KMS-11 (cell line): ENCODE data around the gene HGS.

Experiments
- H2AFZ ChIP-seq: fragments of 200-600 bp; sonication (generic); 2 replicates; pipeline ENCODE4 v1.6.1; 2016; ENCODE audit warnings: antibody characterized with exemption, mixed run types, low read depth
- H3K27ac ChIP-seq: fragments of 200-600 bp; sonication (generic); 2 replicates; pipeline ENCODE4 v1.6.1; 2016; ENCODE audit warnings: mild to moderate bottlenecking, mixed run types
- H3K27me3 ChIP-seq: fragments of 200-600 bp; sonication (generic); 2 replicates; pipeline ENCODE4 v1.6.1; 2017; ENCODE audit warnings: mild to moderate bottlenecking, low read depth, mixed run types, moderate library complexity; ENCODE audit not compliant: insufficient read depth
- H3K36me3 ChIP-seq: fragments of 200-600 bp; sonication (generic); 2 replicates; pipeline ENCODE4 v1.6.1; 2017; ENCODE audit warnings: mild to moderate bottlenecking, mixed run types; ENCODE audit not compliant: insufficient read depth
- H3K4me1 ChIP-seq: fragments of 200-600 bp; sonication (generic); 2 replicates; pipeline ENCODE4 v1.6.1; 2016; ENCODE audit warnings: mild to moderate bottlenecking, low read depth, mixed run types; ENCODE audit not compliant: poor library complexity, severe bottlenecking
- H3K4me2 ChIP-seq: fragments of 200-600 bp; sonication (generic); 2 replicates; pipeline ENCODE4 v1.7.0; 2016; ENCODE audit warnings: mild to moderate bottlenecking, mixed run types
- H3K4me3 ChIP-seq: fragments of 200-600 bp; sonication (generic); IDR thresholded peaks from 2 replicates; pipeline ENCODE4 v1.6.1; 2017; ENCODE audit warnings: low read depth, low read length, mixed read lengths; ENCODE audit not compliant: insufficient read depth
- H3K79me2 ChIP-seq: fragments of 200-600 bp; sonication (generic); 2 replicates; pipeline ENCODE4 v1.6.1; 2016; ENCODE audit warnings: low read depth, mixed run types; ENCODE audit not compliant: insufficient read depth
- H3K9ac ChIP-seq: fragments of 200-600 bp; sonication (generic); 2 replicates; pipeline ENCODE4 v1.6.1; 2016; ENCODE audit warnings: mild to moderate bottlenecking, mixed run types
- H4K20me1 ChIP-seq: fragments of 200-600 bp; sonication (generic); 2 replicates; pipeline ENCODE4 v1.6.1; 2016; ENCODE audit warnings: mild to moderate bottlenecking, mixed run types; ENCODE audit not compliant: insufficient read depth
- CTCF ChIP-seq: fragments of 200-600 bp; sonication (generic); conservative IDR thresholded peaks from 2 replicates; pipeline ENCODE4 v1.6.1; 2017; ENCODE audit warnings: low read depth, mild to moderate bottlenecking, antibody characterized with exemption, low read length, moderate library complexity, mixed read lengths

Gene HGS

GRCh38 chr17:81722184-81723120, 38.6 kb downstream of the HGS start:
- no peak for TF ChIP-seq CTCF
- H3K36me3 ChIP-seq = peaks cover 7% of the 10 kb centered on the region; the same call in 1 of the 2 replicates
- H3K9ac ChIP-seq = no peak overlapping the region; the same call in 1 of the 2 replicates
- H3K4me3 ChIP-seq = no peak overlapping the region
- peak overlapping the region; percentile 4; the same call in 1 of the 2 replicates for H3K27ac ChIP-seq
- H4K20me1 ChIP-seq = no peaks in the 10 kb centered on the region
- peaks cover 18% of the 10 kb centered on the region for H3K4me1 ChIP-seq
- H3K79me2 ChIP-seq = no peaks in the 10 kb centered on the region
- H3K27me3 ChIP-seq = no peaks in the 10 kb centered on the region; the same call in 1 of the 2 replicates
- H2AFZ ChIP-seq = no peak overlapping the region
- H3K4me2 ChIP-seq = peak overlapping the region; percentile 27; the same call in 1 of the 2 replicates

GRCh38 chr17:81723651-81724209, 39.9 kb downstream of the HGS start:
- Histone ChIP-seq H3K27me3 (no peaks in the 10 kb centered on the region; the same call in 1 of the 2 replicates), H3K36me3 (peaks cover 3% of the 10 kb centered on the region; the same call in 1 of the 2 replicates), H3K27ac (no peak overlapping the region), H3K9ac (no peak overlapping the region), H3K4me1 (peaks cover 18% of the 10 kb centered on the region), H2AFZ (no peak overlapping the region), H4K20me1 (no peaks in the 10 kb centered on the region), H3K79me2 (no peaks in the 10 kb centered on the region), H3K4me3 (no peak overlapping the region), H3K4me2 (no peak overlapping the region)
- TF ChIP-seq CTCF = no peak

GRCh38 chr17:81725439-81725838, 41.6 kb downstream of the HGS start:
- TF ChIP-seq CTCF = no peak
- Histone ChIP-seq H4K20me1 (no peaks in the 10 kb centered on the region), H3K4me1 (peaks cover 25% of the 10 kb centered on the region), H3K36me3 (no peaks in the 10 kb centered on the region), H3K4me2 (no peak overlapping the region), H2AFZ (no peak overlapping the region), H3K9ac (no peak overlapping the region), H3K27me3 (no peaks in the 10 kb centered on the region; the same call in 1 of the 2 replicates), H3K27ac (no peak overlapping the region), H3K79me2 (no peaks in the 10 kb centered on the region), H3K4me3 (no peak overlapping the region)

GRCh38 chr17:81726004-81726403, 42.2 kb downstream of the HGS start:
- Histone ChIP-seq H3K36me3 (no peaks in the 10 kb centered on the region), H3K4me3 (no peak overlapping the region), H4K20me1 (no peaks in the 10 kb centered on the region), H3K79me2 (no peaks in the 10 kb centered on the region), H3K9ac (no peak overlapping the region), H3K4me2 (no peak overlapping the region), H3K4me1 (peaks cover 31% of the 10 kb centered on the region), H2AFZ (no peak overlapping the region), H3K27me3 (no peaks in the 10 kb centered on the region; the same call in 1 of the 2 replicates), H3K27ac (no peak overlapping the region)
- TF ChIP-seq CTCF = no peak
